Sigmoid colon (tissue), 7 donors: ENCODE data around the gene CEACAM19. TPM values are rescaled to one million over a fixed set of nuclear protein-coding genes. Genes with fewer than 3 reads are reported as not detected.
A peak's percentile ranks its signal among the peaks of the same experiment; 100 is the strongest.
"Not testable (repeated sequence)": the region's sequence is repeated elsewhere in the genome, so short reads cannot be mapped to it uniquely, and the experiment has no call there.

Experiments
- DNase-seq: peaks from one replicate; pipeline ENCODE4 v3.0.0-alpha.2; 2019
- H3K27ac ChIP-seq, 4 donors: fragments of 200-600 bp; sonication (generic); one replicate each; pipeline ENCODE4 v1.5.1; 2016 to 2019; ENCODE audit warnings: mild to moderate bottlenecking in 1 of 4
- H3K27me3 ChIP-seq, 3 donors: fragments of 200-600 bp; sonication (generic); one replicate each; pipeline ENCODE4 v1.5.1; 2019; ENCODE audit warnings: mild to moderate bottlenecking in 1 of 3
- H3K36me3 ChIP-seq, 4 donors: fragments of 200-600 bp; sonication (generic); one replicate each; pipeline ENCODE4 v1.5.1; 2016 to 2019
- H3K4me1 ChIP-seq, 4 donors: fragments of 200-600 bp; sonication (generic); one replicate each; pipeline ENCODE4 v1.5.1; 2017 to 2019
- H3K4me3 ChIP-seq, 4 donors: fragments of 200-600 bp; sonication (generic); one replicate each; pipeline ENCODE4 v1.5.1; 2017 to 2019; ENCODE audit warnings: mild to moderate bottlenecking in 2 of 4, moderate library complexity in 1 of 4
- H3K9me3 ChIP-seq, 4 donors: fragments of 200-600 bp in 3 of 4; sonication (generic) in 3 of 4; one replicate each; pipeline versions ENCODE4 v1.5.1 to v1.6.1; 2013 to 2019
- EP300 ChIP-seq, 4 donors: sonication (generic); formaldehyde crosslinking; IDR thresholded peaks; one replicate each; pipeline ENCODE4 v1.6.1; 2017; ENCODE audit warnings: antibody characterized with exemption in 4 of 4
- POLR2A ChIP-seq, 2 donors: fragments of 450-650 bp; IDR thresholded peaks; one replicate each; pipeline ENCODE4 v1.6.1; 2016; ENCODE audit warnings: antibody characterized with exemption in 2 of 2, mild to moderate bottlenecking in 2 of 2, moderate library complexity in 2 of 2
- POLR2AphosphoS5 ChIP-seq, 4 donors: sonication (generic); formaldehyde crosslinking; IDR thresholded peaks; one replicate each; pipeline ENCODE4 v1.6.1; 2017; ENCODE audit warnings: antibody characterized with exemption in 4 of 4
- WGBS, 2 donors: extraction: QIAGEN DNeasy Blood & Tissue Kit; methylation state at CpG; one replicate each; pipeline ENCODE4 v1.1.7; 2013; 5-methylcytosine and 5-hydroxymethylcytosine counted together
- intact Hi-C: fragments of 100-400 bp; cut with DNase I; formaldehyde crosslinking; loops from one replicate; pipeline ENCODE4 v1.15.1; 2023
- polyA plus RNA-seq, 3 donors: library from polyadenylated mRNA; stranded (reverse); fragments of 200-250 nt; gene quantifications; one replicate each; pipeline ENCODE4 v1.2.3, GENCODE V29; 2013
- total RNA-seq, 4 donors: library from RNA; depleted of rRNA; stranded (reverse); fragments of >200 nt; gene quantifications; one replicate each; pipeline ENCODE4 v1.1.0, GENCODE V29; 2016
- TF ChIP-seq, protein P1 (sequence below), 4 experiments: fragments of 450-650 bp in 3 of 4; fragments of 200-600 bp in 1 of 4; IDR thresholded peaks; one replicate each; pipeline ENCODE4 v1.5.1; 2016 to 2019; ENCODE audit warnings: antibody characterized with exemption in 4 of 4, mild to moderate bottlenecking in 3 of 4, moderate library complexity in 2 of 4
- donor health status: healthy with polysubstance abuse.
- donor health status: Bipolar disorder and iron deficiency.
- donor health status: healthy.

The CEACAM19 gene
- total RNA-seq (1 to 10 TPM; 1.3 to 5.3 (median 2.6) TPM), polyA plus RNA-seq (1 to 10 TPM in 1 of 3 donors, under 1 TPM in 2; 0.60 to 4.9 (median 0.69) TPM)

GRCh38 chr19:44671400-44671799 is at the start of gene CEACAM19:
CEACAM19 (plus strand) TSS chr19:44671482; CDS start chr19:44671932, 450 bp downstream.
- TF ChIP-seq POLR2A (IDR thresholded peaks at IDR 0.05) (no peak), POLR2AphosphoS5 (IDR thresholded peaks at IDR 0.05) (no peak), EP300 (IDR thresholded peaks at IDR 0.05) (no peak)
- TF ChIP-seq, protein P1, sequence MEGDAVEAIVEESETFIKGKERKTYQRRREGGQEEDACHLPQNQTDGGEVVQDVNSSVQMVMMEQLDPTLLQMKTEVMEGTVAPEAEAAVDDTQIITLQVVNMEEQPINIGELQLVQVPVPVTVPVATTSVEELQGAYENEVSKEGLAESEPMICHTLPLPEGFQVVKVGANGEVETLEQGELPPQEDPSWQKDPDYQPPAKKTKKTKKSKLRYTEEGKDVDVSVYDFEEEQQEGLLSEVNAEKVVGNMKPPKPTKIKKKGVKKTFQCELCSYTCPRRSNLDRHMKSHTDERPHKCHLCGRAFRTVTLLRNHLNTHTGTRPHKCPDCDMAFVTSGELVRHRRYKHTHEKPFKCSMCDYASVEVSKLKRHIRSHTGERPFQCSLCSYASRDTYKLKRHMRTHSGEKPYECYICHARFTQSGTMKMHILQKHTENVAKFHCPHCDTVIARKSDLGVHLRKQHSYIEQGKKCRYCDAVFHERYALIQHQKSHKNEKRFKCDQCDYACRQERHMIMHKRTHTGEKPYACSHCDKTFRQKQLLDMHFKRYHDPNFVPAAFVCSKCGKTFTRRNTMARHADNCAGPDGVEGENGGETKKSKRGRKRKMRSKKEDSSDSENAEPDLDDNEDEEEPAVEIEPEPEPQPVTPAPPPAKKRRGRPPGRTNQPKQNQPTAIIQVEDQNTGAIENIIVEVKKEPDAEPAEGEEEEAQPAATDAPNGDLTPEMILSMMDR (IDR thresholded peaks at IDR 0.05), result no peak
- Histone ChIP-seq H3K27ac (no peak within 1 kb of the TSS), H3K36me3 (no peaks in the 10 kb centered on the region), H3K27me3 (no peaks in the 10 kb centered on the region), H3K4me1 (no peaks in the 10 kb centered on the region), H3K4me3 (no peak within 1 kb of the TSS), H3K9me3 (no peaks in the 10 kb centered on the region)
- DNase-seq, result no peak
- WGBS, 2 donors, result 56 to 72% methylated on average over 2 of the region's 2 CpGs
- intact Hi-C loops, result no loop called here

DNA sequence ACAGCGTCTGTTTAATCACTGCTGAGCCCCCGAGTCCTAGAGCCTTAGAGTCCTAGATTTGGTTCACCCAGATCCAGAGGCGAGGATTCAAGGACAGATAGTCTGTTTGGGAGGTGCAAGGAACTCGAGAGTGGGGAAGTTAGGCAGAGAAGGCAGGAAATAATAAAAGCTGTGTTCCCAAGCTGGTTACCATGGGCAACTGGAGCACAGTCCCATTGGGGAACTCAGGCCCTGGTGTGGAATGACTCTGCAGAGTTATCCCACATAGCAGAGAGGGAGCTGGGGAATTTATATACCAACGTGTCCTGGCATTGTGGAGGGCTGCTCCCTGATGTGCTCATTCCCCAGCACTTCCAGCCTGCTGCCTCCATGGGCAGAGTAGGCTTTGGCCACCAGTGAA is 48.2 kb upstream of the CEACAM19 start:
- WGBS, 2 donors, result 52 to 57% methylated on average over 5 of the region's 5 CpGs
- Histone ChIP-seq H3K4me1 (peaks cover 0 to 12% (median 0%) of the 10 kb centered on the region in 4 donors), H3K27ac (no peak overlapping the region), H3K36me3 (no peaks in the 10 kb centered on the region), H3K27me3 (no peaks in the 10 kb centered on the region), H3K9me3 (no peaks in the 10 kb centered on the region), H3K4me3 (no peak overlapping the region)
- no peak for DNase-seq
- TF ChIP-seq, protein P1 (IDR thresholded peaks at IDR 0.05), result no peak
- TF ChIP-seq EP300 (IDR thresholded peaks at IDR 0.05) (no peak), POLR2A (IDR thresholded peaks at IDR 0.05) (no peak), POLR2AphosphoS5 (IDR thresholded peaks at IDR 0.05) (no peak)
- intact Hi-C loops, result no loop called here

DNA sequence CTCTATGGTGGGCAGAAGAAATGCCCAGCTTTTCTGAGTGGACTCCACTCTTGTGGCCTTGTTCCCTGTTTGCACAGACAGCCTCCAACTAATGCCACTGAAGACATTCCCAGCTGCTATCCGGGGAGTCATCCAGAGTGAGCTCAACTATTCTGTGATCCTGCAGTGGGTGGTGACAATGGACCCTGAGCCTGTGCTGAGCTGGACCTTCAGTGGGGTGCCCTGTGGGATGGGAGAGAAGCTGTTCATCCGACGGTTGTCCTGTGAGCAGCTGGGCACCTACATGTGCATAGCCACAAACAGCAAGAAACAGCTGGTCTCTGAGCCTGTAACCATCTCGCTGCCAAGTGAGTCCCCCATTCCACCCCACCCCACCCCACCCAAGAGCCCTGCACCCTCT is 47.7 kb upstream of the CEACAM19 start:
- Histone ChIP-seq H3K27me3 (no peaks in the 10 kb centered on the region), H3K4me1 (peaks cover 0 to 12% (median 0%) of the 10 kb centered on the region in 4 donors), H3K9me3 (no peaks in the 10 kb centered on the region), H3K27ac (no peak overlapping the region), H3K4me3 (no peak overlapping the region), H3K36me3 (no peaks in the 10 kb centered on the region)
- 90% methylated on average over 4 of the region's 4 CpGs for WGBS, 2 donors
- intact Hi-C loops, result no loop called here
- TF ChIP-seq POLR2AphosphoS5 (IDR thresholded peaks at IDR 0.05) (no peak), POLR2A (IDR thresholded peaks at IDR 0.05) (no peak)
- TF ChIP-seq, protein P1 (IDR thresholded peaks at IDR 0.05), result no peak
- no peak for DNase-seq

GRCh38 chr19:44624840-44625354 is 46.4 kb upstream of the CEACAM19 start:
- Histone ChIP-seq H3K27me3 (no peaks in the 10 kb centered on the region), H3K4me1 (peaks cover 0 to 12% (median 0%) of the 10 kb centered on the region in 4 donors), H3K27ac (no peak overlapping the region), H3K4me3 (no peak overlapping the region), H3K9me3 (no peaks in the 10 kb centered on the region), H3K36me3 (no peaks in the 10 kb centered on the region)
- no peak for DNase-seq
- TF ChIP-seq POLR2A (IDR thresholded peaks at IDR 0.05) (no peak), POLR2AphosphoS5 (IDR thresholded peaks at IDR 0.05) (no peak), EP300 (IDR thresholded peaks at IDR 0.05) (no peak)
- TF ChIP-seq, protein P1 (IDR thresholded peaks at IDR 0.05), result no peak
- WGBS, 2 donors, result 96% methylated on average over 4 of the region's 4 CpGs
- intact Hi-C loops, result no loop called here

GRCh38 chr19:44625637-44626036 is 45.6 kb upstream of the CEACAM19 start:
- intact Hi-C loops, H3K27me3 ChIP-seq, H3K36me3 ChIP-seq, H3K4me3 ChIP-seq, DNase-seq, H3K9me3 ChIP-seq: not testable (repeated sequence)
- Histone ChIP-seq H3K4me1 (peaks cover 0 to 12% (median 0%) of the 10 kb centered on the region in 4 donors), H3K27ac (peak overlapping the region in 1 of 4 donors; percentile 67)
- 81 to 93% methylated on average over 4 of the region's 4 CpGs for WGBS, 2 donors
